HG03135 (cell line): ENCODE data around the gene KIF25.

Experiments
- ATAC-seq: cut with Tn5 transposase; IDR thresholded peaks from one replicate; pipeline ENCODE4 v1.9.1; 2021; ENCODE audit warnings: mild to moderate bottlenecking, moderate library complexity; ENCODE audit not compliant: unreplicated experiment

KIF25 gene

GRCh38 chr6:168016176-168016620 is 18.7 kb downstream of the KIF25 start:
- ATAC-seq = no peak

GRCh38 chr6:168016721-168017525 is 19.5 kb downstream of the KIF25 start:
- ATAC-seq = no peak

GRCh38 chr6:168017629-168018028 is 20.2 kb downstream of the KIF25 start:
- ATAC-seq = no peak

GRCh38 chr6:168018664-168019063 is 21.2 kb downstream of the KIF25 start:
- no peak for ATAC-seq

GRCh38 chr6:168020242-168020641 is 22.8 kb downstream of the KIF25 start:
- no peak for ATAC-seq

- no peak for ATAC-seq
These were observed 24.1 kb downstream of the KIF25 start for GRCh38 chr6:168021581-168021980.

GRCh38 chr6:168022488-168023321 is 25.2 kb downstream of the KIF25 start:
- no peak for ATAC-seq

GRCh38 chr6:168024951-168025510 is 27.6 kb downstream of the KIF25 start:
- ATAC-seq = no peak

- no peak for ATAC-seq
These were observed 28.6 kb downstream of the KIF25 start for GRCh38 chr6:168025831-168026710.

GRCh38 chr6:168026925-168027324 is 29.5 kb downstream of the KIF25 start:
- ATAC-seq = no peak

GRCh38 chr6:168027521-168027920 is 30.1 kb downstream of the KIF25 start:
- ATAC-seq = no peak

GRCh38 chr6:168028181-168028580 is 30.7 kb downstream of the KIF25 start:
- no peak for ATAC-seq

- no peak for ATAC-seq
These were observed 32.2 kb downstream of the KIF25 start for GRCh38 chr6:168029459-168030217.

GRCh38 chr6:168030218-168030746 is 32.8 kb downstream of the KIF25 start:
- no peak for ATAC-seq

GRCh38 chr6:168030908-168031307 is 33.4 kb downstream of the KIF25 start:
- no peak for ATAC-seq

- no peak for ATAC-seq
These were observed 34.0 kb downstream of the KIF25 start for GRCh38 chr6:168031411-168031971.

- no peak for ATAC-seq
These were observed 34.7 kb downstream of the KIF25 start for GRCh38 chr6:168032005-168032760.

- no peak for ATAC-seq
These were observed 36.3 kb downstream of the KIF25 start for GRCh38 chr6:168033791-168034190.

GRCh38 chr6:168034537-168034936 is 37.1 kb downstream of the KIF25 start:
- no peak for ATAC-seq
